GM12864 (cell line): ENCODE data around the gene MYO1A.
"Not testable (repeated sequence)": the region's sequence is repeated elsewhere in the genome, so short reads cannot be mapped to it uniquely, and the experiment has no call there.

ENCODE experiments used
- DNase-seq: peaks from one replicate; pipeline ENCODE4 v3.0.0-alpha.2; 2011; ENCODE audit warnings: low read depth
- H3K4me3 ChIP-seq: 2 replicates; pipeline ENCODE4 v1.5.1; 2011; ENCODE audit warnings: mild to moderate bottlenecking, low read depth, low read length, control low read depth
- TF ChIP-seq, protein P1 (sequence below): IDR thresholded peaks from 2 replicates; pipeline ENCODE4 v1.5.1; 2011; ENCODE audit warnings: low read depth, mild to moderate bottlenecking, moderate library complexity, low read length, control low read depth, inconsistent platforms; ENCODE audit errors: missing control alignments

The MYO1A gene

DNA sequence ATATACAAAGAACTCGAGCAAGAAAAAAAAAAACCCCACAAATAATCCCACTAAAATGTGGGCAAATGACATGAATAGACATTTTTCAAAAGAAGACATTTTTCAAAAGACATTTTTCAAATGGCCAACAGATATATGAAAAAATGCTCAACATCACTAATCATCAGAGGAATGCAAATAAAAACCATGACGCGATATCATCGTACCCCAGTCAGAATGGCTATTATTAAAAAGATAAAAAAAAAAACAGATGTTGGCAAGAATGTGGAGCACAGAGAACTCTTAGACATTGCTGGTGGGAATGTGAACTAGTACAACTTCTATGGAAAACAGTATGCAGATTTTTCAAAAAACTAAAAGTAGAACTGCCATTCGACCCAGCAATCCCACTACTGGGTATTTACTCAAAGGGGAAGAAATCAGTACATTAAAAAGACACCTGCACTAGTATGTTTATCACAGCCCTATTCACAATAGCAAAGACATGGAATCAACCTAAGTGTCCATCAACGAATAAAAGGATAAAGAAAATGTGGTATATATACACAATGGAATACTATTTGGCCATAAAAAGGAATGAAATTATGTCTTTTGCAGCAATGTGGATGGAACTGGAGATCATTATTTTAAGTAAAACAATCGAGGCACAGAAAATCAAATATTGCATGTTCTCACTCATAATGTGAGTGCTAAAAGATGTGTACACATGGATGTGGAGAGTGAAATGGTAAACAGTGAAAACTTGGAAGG lies 59.9 kb downstream of the MYO1A start:
- no peak for DNase-seq
- TF ChIP-seq, protein P1, sequence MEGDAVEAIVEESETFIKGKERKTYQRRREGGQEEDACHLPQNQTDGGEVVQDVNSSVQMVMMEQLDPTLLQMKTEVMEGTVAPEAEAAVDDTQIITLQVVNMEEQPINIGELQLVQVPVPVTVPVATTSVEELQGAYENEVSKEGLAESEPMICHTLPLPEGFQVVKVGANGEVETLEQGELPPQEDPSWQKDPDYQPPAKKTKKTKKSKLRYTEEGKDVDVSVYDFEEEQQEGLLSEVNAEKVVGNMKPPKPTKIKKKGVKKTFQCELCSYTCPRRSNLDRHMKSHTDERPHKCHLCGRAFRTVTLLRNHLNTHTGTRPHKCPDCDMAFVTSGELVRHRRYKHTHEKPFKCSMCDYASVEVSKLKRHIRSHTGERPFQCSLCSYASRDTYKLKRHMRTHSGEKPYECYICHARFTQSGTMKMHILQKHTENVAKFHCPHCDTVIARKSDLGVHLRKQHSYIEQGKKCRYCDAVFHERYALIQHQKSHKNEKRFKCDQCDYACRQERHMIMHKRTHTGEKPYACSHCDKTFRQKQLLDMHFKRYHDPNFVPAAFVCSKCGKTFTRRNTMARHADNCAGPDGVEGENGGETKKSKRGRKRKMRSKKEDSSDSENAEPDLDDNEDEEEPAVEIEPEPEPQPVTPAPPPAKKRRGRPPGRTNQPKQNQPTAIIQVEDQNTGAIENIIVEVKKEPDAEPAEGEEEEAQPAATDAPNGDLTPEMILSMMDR: no peak
- H3K4me3 ChIP-seq: no peak overlapping the region

DNA sequence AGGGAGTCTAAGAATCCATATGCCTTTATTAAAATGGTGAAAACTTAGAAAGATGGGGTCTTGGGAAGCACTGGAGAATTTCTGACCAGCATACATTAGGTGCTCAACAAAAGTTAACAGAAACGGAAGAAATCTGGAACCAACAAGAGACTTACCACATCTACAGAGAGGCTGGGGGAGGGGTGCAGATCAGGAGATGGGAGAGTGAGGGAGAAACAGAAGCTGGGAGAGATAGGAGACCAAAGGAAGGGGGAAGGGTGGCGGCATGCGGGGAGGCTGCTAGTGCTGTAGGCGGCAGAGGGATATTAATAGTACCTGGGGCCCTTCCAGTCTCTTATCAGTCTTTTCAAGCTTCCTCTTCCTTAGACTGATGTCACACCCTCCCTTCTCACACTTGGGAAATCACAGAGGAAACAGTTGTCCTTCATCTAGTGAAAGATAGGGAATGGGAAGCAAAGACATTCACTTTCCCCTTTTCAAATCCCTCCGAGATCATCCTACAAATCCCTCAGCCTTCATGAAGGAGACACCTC lies 61.7 kb downstream of the MYO1A start:
- DNase-seq: no peak
- H3K4me3 ChIP-seq: no peak overlapping the region
- TF ChIP-seq, protein P1: no peak

DNA sequence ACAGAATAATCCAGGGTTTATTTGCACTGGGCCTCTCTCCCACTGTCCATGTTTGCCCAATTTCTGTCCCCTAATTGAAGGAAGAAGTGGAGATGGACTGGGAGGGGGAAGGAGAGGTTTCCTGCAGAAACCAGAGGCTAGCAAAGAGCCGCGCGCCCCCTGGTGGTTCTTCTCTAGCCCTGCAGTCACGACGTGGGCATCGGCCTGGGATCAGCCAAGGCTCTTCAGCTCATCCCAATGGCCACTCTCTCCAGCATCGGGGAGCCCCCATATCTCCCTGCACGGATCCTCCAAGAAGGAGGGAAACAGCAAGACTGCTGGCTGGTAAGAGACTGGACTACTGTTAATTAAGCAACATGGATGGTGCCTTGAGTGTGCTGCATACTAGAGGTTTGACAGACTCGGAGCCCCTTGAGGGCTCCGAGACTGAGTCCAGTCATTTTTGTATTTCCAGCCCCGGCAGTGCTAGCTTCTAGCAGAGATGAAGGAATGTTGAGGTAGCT lies 62.3 kb downstream of the MYO1A start:
- TF ChIP-seq, protein P1: peak; percentile 97
- no peak overlapping the region for H3K4me3 ChIP-seq
- no peak for DNase-seq

DNA sequence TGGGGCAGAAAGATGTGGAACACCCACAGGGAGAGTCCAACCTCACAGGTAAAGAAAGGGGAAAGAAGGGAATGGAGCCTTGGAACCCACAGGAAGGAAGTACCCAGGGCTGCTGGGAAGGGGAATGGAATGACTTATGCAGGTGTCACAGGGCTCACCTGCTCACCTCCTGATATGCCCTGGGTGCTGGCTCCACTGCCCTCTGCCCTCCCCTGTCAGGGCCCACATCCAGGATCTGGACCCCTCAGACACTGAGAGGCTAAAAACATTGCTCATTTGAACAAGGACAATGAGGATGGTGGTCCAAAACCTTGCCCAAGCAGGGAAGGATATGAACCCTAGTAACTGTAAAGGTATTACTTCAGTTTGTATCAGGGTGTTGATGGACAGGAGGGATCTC lies 62.9 kb downstream of the MYO1A start:
- DNase-seq: no peak
- TF ChIP-seq, protein P1: no peak
- no peak overlapping the region for H3K4me3 ChIP-seq

DNA sequence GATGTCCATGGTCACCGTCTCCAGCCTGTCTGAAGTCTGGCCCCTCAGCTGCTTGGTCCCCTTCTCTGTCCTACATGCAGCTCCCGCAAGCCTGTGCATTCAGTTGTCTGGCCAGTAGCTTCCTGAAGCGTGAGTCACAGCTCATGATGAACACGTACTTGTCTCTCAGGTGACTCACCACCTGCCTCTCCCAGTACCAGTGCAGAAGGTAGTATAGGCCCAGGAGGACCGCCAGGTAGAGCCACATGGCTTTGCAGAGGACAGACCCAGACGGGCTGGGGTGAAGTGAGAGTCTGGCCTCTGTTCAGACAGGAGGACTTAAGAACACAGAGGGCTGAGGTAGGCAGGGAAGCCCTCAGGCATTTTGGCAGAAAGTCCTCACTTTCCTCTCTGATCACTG lies 64.2 kb downstream of the MYO1A start:
- DNase-seq, H3K4me3 ChIP-seq: not testable (repeated sequence)

DNA sequence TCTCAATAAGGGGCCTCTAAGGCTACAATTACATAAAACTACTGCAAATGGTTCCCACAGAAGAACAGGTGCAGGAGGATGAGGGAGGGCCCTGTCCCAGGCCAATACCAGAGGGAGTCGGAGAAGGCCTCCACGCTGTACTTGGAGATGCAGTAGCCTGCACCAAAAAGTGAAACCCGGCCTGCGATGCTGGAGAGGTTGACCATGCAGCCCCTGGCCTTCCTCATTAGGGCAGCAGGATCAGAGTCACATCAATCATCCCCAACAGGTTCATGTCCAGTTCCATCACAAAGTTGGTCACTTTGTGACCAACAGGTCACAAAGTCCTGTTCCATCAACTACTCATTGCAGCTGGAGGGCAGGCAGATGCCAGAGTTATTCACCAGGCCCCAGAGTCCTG lies 66.5 kb downstream of the MYO1A start:
- TF ChIP-seq, protein P1: no peak
- DNase-seq: no peak

DNA sequence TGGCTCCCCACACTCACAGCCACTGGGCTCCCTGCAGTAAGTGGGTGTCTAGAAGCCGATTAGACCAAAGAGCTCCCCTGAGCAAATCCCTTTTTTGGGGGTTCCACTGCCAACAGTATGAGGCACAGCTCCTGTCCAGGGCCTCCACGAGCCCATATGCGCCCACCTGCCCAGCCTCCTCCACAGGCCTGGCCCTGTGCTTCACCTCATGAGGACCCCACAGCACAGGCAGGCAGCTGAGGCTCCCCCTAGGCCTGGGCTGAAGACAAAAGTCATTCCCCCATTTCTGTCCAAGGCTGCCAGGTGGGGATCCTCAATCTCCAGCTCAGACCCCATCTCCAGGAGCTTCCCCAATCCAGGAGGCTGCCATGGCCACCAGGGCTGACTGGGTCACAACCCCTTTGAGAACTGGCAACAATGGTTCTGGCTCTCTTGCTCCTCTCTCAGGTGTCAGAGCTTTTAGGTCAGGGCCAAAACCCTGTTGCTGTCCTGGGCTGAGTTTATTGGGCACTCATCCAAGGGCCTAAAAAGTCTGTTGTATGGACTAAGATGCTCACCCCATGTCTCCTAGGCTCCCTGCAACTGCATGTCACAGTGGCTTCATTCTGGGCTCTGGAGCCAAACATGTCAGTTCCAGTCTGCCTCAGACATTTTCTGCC lies 67.2 kb downstream of the MYO1A start:
- not testable (repeated sequence) for DNase-seq, H3K4me3 ChIP-seq

More for the DNA sequence above, 66.5 kb downstream of the MYO1A start:
- no peak overlapping the region for H3K4me3 ChIP-seq
